Measurements from ENCODE around the gene SDF4.

SDF4 gene

GRCh38 chr1:1254667-1254998 is 22.8 kb upstream of the SDF4 start:
- Histone ChIP-seq H3K9me3 (ENCODE audit: insufficient read depth, low read length) (no peaks in the 10 kb centered on the region), H3K79me2 (ENCODE audit: insufficient read depth, low read length) (no peaks in the 10 kb centered on the region; the same call in 1 of the 2 replicates), H3K4me3 (ENCODE audit: insufficient read depth, low read length, poor library complexity, severe bottlenecking) (no peak overlapping the region), H3F3A (ENCODE audit: insufficient read depth) (no peaks in the 10 kb centered on the region), H3K27me3 (ENCODE audit: low read length) (no peaks in the 10 kb centered on the region), H2AFZ (ENCODE audit: low read depth, low read length, severe bottlenecking) (no peak overlapping the region), H3K9me2 (replicated peaks; ENCODE audit: insufficient read depth, low read length) (no peaks in the 10 kb centered on the region), H3K9ac (ENCODE audit: low read length) (no peak overlapping the region), H3K27ac (ENCODE audit: low read depth, low read length) (no peak overlapping the region), H3K4me2 (ENCODE audit: low read depth, low read length, poor library complexity, severe bottlenecking) (no peak overlapping the region), H3K36me3 (ENCODE audit: low read length) (no peaks in the 10 kb centered on the region), H4K20me1 (ENCODE audit: low read depth, low read length) (no peaks in the 10 kb centered on the region)
- TF ChIP-seq, protein P1, sequence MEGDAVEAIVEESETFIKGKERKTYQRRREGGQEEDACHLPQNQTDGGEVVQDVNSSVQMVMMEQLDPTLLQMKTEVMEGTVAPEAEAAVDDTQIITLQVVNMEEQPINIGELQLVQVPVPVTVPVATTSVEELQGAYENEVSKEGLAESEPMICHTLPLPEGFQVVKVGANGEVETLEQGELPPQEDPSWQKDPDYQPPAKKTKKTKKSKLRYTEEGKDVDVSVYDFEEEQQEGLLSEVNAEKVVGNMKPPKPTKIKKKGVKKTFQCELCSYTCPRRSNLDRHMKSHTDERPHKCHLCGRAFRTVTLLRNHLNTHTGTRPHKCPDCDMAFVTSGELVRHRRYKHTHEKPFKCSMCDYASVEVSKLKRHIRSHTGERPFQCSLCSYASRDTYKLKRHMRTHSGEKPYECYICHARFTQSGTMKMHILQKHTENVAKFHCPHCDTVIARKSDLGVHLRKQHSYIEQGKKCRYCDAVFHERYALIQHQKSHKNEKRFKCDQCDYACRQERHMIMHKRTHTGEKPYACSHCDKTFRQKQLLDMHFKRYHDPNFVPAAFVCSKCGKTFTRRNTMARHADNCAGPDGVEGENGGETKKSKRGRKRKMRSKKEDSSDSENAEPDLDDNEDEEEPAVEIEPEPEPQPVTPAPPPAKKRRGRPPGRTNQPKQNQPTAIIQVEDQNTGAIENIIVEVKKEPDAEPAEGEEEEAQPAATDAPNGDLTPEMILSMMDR (IDR thresholded peaks at IDR 0.05; ENCODE audit: insufficient read depth, low read length, poor library complexity, severe bottlenecking), result no peak
- no peak for TF ChIP-seq EZH2phosphoT487 (conservative IDR thresholded peaks at IDR 0.05; ENCODE audit: low read length)

DNA sequence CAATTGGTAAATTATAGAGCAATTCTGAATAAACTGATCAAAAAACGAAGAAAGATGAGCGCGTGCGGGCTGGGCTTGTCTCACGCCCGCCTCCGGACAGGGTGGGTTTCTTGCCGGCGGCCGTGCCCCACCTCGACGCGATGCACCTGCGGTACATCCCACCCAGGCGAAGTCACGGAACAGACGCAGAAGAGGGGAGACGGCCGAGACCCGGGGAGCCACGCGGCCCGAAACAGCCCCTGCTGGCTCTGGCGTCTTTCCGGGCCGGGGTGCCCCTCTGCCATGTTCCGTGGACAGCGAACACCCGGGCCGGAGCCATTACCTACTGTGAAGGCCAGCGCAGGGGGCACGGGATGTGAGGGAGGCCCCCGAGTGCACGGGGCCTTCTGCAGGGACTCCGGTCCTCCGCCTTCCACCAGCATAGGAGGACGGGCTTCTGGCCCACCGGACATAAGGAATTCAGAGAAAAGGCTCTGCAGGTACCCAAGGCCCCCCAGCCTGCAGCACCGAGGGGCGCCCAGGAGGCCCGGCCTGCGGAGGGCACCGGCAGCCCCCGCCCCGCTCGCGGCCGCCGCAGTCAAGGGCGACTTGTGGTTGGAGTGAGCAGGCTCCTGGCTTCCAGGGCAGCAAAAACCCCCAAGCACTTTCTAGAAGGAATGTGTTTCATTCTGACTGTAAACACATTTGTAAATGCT is 22.3 kb upstream of the SDF4 start:
- Histone ChIP-seq H3K9me2 (replicated peaks; ENCODE audit: insufficient read depth, low read length) (no peaks in the 10 kb centered on the region), H3K36me3 (ENCODE audit: low read length) (no peaks in the 10 kb centered on the region), H3K79me2 (ENCODE audit: insufficient read depth, low read length) (no peaks in the 10 kb centered on the region; the same call in 1 of the 2 replicates), H3K4me3 (ENCODE audit: insufficient read depth, low read length, poor library complexity, severe bottlenecking) (no peak overlapping the region), H4K20me1 (ENCODE audit: low read depth, low read length) (no peaks in the 10 kb centered on the region), H3K4me2 (ENCODE audit: low read depth, low read length, poor library complexity, severe bottlenecking) (no peak overlapping the region), H2AFZ (ENCODE audit: low read depth, low read length, severe bottlenecking) (no peak overlapping the region), H3F3A (ENCODE audit: insufficient read depth) (no peaks in the 10 kb centered on the region), H3K27me3 (ENCODE audit: low read length) (no peaks in the 10 kb centered on the region), H3K27ac (ENCODE audit: low read depth, low read length) (no peak overlapping the region), H3K9me3 (ENCODE audit: insufficient read depth, low read length) (no peaks in the 10 kb centered on the region), H3K9ac (ENCODE audit: low read length) (no peak overlapping the region)
- no peak for TF ChIP-seq EZH2phosphoT487 (conservative IDR thresholded peaks at IDR 0.05; ENCODE audit: low read length)
- TF ChIP-seq, protein P1 (IDR thresholded peaks at IDR 0.05; ENCODE audit: insufficient read depth, low read length, poor library complexity, severe bottlenecking), result no peak

- Histone ChIP-seq H3K36me3 (ENCODE audit: low read length) (no peaks in the 10 kb centered on the region), H3K9ac (ENCODE audit: low read length) (no peak overlapping the region), H2AFZ (ENCODE audit: low read depth, low read length, severe bottlenecking) (no peak overlapping the region), H3K9me3 (ENCODE audit: insufficient read depth, low read length) (no peaks in the 10 kb centered on the region), H3K4me2 (ENCODE audit: low read depth, low read length, poor library complexity, severe bottlenecking) (no peak overlapping the region), H3K27me3 (ENCODE audit: low read length) (no peaks in the 10 kb centered on the region), H3F3A (ENCODE audit: insufficient read depth) (no peaks in the 10 kb centered on the region), H3K79me2 (ENCODE audit: insufficient read depth, low read length) (no peaks in the 10 kb centered on the region), H3K9me2 (replicated peaks; ENCODE audit: insufficient read depth, low read length) (no peaks in the 10 kb centered on the region), H3K4me3 (ENCODE audit: insufficient read depth, low read length, poor library complexity, severe bottlenecking) (no peak overlapping the region), H4K20me1 (ENCODE audit: low read depth, low read length) (no peaks in the 10 kb centered on the region), H3K27ac (ENCODE audit: low read depth, low read length) (no peak overlapping the region)
- no peak for TF ChIP-seq EZH2phosphoT487 (conservative IDR thresholded peaks at IDR 0.05; ENCODE audit: low read length)
- TF ChIP-seq, protein P1 (IDR thresholded peaks at IDR 0.05; ENCODE audit: insufficient read depth, low read length, poor library complexity, severe bottlenecking), result no peak
Observed at GRCh38 chr1:1253314-1253713, 21.5 kb upstream of the SDF4 start.

All from SU-DHL-6 (cell line).